T-helper 1 cell treated with Interleukin-12 subunit alpha and Interleukin-12 subunit beta and Interleukin-4 antibody, amounts not matched to agents 30 μg/mL and 1 μg/mL, for 36 hours (primary cell): ENCODE data around the gene GPATCH8.
"Not testable (repeated sequence)": the region's sequence is repeated elsewhere in the genome, so short reads cannot be mapped to it uniquely, and the experiment has no call there.

ENCODE experiments used
- H3K27ac Mint-ChIP-seq: one replicate; pipeline ENCODE4 v1.8.0; 2021; ENCODE audit warnings: mild to moderate bottlenecking, mixed read lengths
- H3K27me3 Mint-ChIP-seq: one replicate; pipeline ENCODE4 v1.8.0; 2021; ENCODE audit warnings: low read depth, mixed read lengths
- H3K36me3 Mint-ChIP-seq: one replicate; pipeline ENCODE4 v1.8.0; 2021; ENCODE audit warnings: low read depth, mixed read lengths
- H3K4me1 Mint-ChIP-seq: one replicate; pipeline ENCODE4 v1.8.0; 2021; ENCODE audit warnings: low read depth, mixed read lengths
- H3K4me3 Mint-ChIP-seq: one replicate; pipeline ENCODE4 v1.8.0; 2021; ENCODE audit warnings: mild to moderate bottlenecking, moderate library complexity, mixed read lengths
- H3K9me3 Mint-ChIP-seq: one replicate; pipeline ENCODE4 v1.8.0; 2021; ENCODE audit warnings: mixed read lengths

Gene GPATCH8

DNA sequence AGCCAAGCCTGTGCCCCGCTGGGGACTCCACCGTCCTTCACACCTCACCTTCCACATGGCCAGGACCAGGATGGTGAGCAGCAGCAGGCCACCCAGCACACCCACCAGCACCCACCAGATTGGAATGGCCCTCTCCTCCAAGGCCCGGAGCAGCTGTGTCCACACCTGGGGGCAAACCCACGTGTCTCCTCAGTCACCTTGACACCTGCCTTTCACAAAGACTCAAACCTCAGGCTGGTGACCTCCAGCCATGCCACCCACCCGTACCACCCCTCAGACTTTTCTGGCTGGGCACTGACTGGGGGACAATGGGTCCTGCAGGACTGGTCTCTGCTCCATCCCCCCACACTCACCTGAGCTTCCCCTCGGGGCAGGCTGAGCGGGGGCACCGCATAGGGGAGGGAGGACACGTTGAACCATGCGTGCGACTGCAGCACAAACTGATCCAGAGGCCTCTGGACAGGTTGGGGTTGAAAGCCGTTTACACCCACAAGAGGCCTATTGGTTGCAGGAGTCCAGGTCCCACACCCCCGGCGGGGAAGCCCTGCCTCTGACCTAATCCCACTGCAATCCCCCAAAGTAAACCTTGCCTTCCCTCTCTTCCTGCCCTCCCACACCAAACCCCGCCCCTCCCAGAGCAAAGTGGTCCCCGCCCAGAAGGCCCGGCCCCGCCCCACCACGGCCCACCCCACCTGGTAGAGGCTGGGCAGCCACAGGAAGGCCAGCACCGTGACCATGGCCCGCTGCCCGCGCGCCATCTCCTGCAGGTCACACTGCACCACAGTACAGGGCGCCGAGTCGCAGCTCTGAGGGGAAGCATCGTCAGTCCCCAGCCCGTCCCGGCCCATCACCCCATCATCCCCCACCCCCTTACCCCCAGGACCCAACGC, 128.7 kb downstream of the GPATCH8 start:
- Mint-ChIP-seq H3K27ac (no peak overlapping the region), H3K27me3 (peaks cover 10% of the 10 kb centered on the region), H3K4me3 (no peak overlapping the region), H3K36me3 (no peaks in the 10 kb centered on the region), H3K4me1 (peaks cover 3% of the 10 kb centered on the region), H3K9me3 (no peaks in the 10 kb centered on the region)

DNA sequence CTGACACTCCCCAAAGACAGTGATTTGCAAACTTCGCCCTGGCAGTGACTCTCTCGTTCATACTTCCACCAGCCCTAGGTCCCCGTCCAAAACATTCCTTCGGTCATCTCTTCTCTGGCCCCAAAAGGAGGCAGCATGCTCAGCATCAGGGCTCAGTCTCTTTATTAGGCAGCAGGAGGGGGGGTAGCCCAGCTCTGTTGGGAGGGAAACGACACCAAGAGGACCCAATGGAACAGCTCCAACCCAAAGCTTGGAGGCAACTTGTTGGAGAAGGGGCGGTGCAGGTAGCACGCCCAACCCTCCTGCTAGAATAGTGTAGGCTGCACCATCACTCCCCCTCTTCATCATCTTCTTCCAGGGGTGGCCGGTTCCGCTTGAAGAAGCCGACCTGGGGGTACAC, 131.2 kb downstream of the GPATCH8 start:
- H3K27me3 Mint-ChIP-seq: peaks cover 23% of the 10 kb centered on the region

DNA sequence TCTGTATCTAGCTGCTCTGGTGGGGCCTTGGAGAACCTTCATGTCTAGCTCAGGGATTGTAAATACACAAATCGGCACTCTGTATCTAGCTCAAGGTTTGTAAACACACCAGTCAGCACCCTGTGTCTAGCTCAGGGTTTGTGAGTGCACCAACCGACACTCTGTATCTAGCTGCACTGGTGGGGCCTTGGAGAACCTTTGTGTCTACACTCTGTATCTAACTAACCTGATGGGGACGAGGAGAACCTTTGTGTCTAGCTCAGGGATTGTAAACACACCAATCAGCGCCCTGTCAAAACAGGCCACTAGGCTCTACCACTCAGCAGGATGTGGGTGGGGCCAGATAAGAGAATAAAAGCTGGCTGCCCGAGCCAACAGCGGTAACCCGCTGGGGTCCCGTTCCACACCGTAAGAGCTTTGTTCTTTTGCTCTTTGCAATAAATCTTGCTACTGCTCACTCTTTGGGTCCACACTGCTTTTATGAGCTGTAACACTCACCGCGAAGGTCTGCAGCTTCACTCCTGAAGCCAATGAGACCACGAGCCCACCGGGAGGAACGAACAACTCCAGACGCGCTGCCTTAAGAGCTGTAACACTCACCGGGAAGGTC, 133.7 kb downstream of the GPATCH8 start:
- H3K4me3 Mint-ChIP-seq: peak overlapping the region; percentile 10
- not testable (repeated sequence) for H3K9me3 Mint-ChIP-seq, H3K27ac Mint-ChIP-seq, H3K36me3 Mint-ChIP-seq, H3K4me1 Mint-ChIP-seq
- H3K27me3 Mint-ChIP-seq: peaks cover 47% of the 10 kb centered on the region

More for the DNA sequence above, 131.2 kb downstream of the GPATCH8 start:
- Mint-ChIP-seq H3K27ac (no peak overlapping the region), H3K4me1 (peaks cover 6% of the 10 kb centered on the region), H3K9me3 (no peaks in the 10 kb centered on the region), H3K4me3 (no peak overlapping the region), H3K36me3 (no peaks in the 10 kb centered on the region)

DNA sequence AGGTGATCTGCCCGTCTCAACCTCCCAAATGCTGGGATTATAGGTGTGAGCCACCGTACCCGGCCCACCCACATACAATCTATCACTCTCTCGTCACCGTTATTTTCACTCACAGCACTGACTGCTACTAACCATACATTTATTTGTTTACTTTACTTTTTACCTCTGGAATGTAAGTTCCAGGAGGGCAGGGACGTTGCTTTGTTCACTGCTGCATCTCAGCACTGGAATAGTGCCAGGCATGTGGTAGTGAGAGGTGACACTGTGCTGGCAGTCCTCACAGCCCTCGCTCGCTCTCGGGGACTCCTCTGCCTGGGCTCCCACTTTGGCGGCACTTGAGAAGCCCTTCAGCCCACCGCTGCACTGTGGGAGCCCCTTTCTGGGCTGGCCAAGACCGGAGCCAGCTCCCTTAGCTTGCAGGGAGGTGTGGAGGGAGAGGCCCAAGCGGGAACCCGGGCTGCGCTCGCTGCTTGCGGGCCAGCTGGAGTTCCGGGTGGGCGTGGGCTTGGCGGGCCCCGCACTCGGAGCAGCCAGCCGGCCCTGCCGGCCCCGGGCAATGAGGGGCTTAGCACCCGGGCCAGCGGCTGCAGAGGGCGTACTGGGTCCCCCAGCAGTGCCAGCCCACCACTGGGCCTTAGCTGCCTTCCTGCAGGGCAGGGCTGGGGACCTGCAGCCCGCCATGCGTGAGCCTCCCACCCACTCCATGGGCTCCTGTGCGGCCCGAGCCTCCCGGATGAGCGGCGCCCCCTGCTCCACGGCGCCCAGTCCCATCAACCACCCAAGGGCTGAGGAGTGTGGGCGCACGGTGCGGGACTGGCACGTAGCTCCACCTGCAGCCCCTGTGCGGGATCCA, 134.6 kb downstream of the GPATCH8 start:
- not testable (repeated sequence) for H3K9me3 Mint-ChIP-seq, H3K36me3 Mint-ChIP-seq, H3K4me1 Mint-ChIP-seq, H3K27ac Mint-ChIP-seq, H3K4me3 Mint-ChIP-seq
- H3K27me3 Mint-ChIP-seq: peaks cover 54% of the 10 kb centered on the region

DNA sequence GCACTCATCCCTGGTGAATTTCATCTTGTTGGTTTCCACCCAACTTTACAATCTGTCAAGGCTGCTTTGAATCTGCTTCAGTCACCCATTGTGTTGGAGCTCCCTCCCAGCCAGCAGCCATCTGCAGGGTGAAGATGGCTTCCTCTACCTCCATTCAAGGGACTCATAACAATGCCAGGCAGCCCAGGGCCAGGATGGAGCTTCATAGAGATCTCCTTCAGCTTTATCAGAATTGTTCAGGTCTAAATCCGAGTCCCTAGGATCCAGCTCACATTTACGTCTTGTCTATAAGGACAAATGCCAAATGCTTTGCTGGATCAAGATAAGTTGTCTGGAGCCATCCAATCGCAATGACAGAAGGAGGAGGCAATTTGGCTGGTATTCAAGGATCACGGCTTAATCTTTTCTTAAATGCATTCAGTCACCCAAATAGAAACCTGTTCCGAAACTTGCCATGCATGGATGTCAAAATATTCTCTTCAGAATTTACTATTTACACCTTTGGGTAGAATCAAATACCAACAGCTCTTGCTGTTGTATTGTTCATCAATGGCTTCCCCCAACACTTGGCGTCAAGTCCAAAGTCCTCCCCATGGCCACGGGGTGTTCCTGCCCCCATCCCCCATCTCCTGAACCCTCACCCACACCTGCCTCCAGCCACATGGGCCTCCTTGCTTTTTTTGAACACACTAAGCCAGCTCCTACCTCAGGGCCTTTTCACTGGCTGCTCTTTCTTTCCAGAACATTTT, 135.8 kb downstream of the GPATCH8 start:
- H3K4me1 Mint-ChIP-seq: peaks cover 6% of the 10 kb centered on the region
- no peaks in the 10 kb centered on the region for H3K36me3 Mint-ChIP-seq
- no peak overlapping the region for H3K27ac Mint-ChIP-seq
- H3K4me3 Mint-ChIP-seq: no peak overlapping the region
- no peaks in the 10 kb centered on the region for H3K9me3 Mint-ChIP-seq
- peaks cover 54% of the 10 kb centered on the region for H3K27me3 Mint-ChIP-seq

DNA sequence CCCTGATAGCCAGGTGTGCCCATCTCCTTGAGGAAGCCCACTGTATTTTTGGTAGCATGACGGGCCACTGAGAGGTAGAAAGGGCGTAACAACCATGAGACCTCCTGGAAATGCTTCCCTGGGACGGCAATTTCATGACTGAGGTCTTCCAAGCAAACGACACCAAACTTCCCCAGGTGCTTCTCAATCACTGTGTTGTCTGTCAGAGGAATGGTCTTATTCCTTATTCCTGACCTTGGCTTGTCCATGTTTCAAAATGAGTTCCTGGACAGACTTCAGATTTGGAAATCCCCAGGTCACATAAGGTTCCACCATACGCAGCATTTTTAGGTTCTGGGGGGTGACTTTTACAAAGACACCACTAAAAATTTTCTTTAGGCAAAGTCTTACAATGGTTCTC, 138.2 kb downstream of the GPATCH8 start:
- not testable (repeated sequence) for H3K9me3 Mint-ChIP-seq, H3K4me3 Mint-ChIP-seq
- peaks cover 64% of the 10 kb centered on the region for H3K27me3 Mint-ChIP-seq

DNA sequence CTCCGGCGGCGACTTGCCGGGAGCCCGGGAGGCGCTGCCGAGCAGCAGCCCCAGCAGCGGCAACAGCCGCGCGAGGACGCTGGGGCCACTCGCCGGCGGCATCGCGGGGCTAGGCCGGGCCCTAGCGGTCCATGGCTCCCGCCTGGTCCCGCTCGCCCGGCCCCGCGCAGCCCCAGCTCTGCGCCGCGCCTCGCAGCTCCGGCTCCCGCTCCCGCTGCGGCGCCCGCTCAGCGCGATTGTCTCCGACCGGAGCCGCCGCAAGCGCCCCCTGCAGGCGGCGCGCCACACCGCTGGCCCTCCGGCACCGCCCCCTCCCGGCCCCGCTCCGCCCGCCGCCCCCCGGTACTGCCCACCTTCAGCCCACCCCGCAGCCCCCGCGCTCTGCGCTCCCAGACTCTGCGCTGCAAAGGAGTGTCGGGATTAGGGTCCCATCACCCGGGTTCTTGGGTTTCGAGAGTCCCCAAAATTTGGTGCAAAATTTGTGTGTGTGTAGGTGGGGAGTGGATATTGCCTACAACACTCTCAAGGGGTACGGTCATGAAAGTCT, 139.5 kb downstream of the GPATCH8 start, which contains the start of gene FAM171A2:
Gene FAM171A2, minus strand, starts transcription at position 241 of the 547 bp plus-strand sequence. Its CDS starts 139 bp downstream, at position 102.
- peaks cover 65% of the 10 kb centered on the region for H3K27me3 Mint-ChIP-seq
- peak within 1 kb of the TSS; percentile 74 for H3K4me3 Mint-ChIP-seq
- no peak within 1 kb of the TSS for H3K27ac Mint-ChIP-seq
- no peaks in the 10 kb centered on the region for H3K36me3 Mint-ChIP-seq
- H3K9me3 Mint-ChIP-seq: no peaks in the 10 kb centered on the region
- no peaks in the 10 kb centered on the region for H3K4me1 Mint-ChIP-seq

More for the DNA sequence above, 138.2 kb downstream of the GPATCH8 start:
- H3K4me1 Mint-ChIP-seq, H3K27ac Mint-ChIP-seq, H3K36me3 Mint-ChIP-seq: not testable (repeated sequence)

DNA sequence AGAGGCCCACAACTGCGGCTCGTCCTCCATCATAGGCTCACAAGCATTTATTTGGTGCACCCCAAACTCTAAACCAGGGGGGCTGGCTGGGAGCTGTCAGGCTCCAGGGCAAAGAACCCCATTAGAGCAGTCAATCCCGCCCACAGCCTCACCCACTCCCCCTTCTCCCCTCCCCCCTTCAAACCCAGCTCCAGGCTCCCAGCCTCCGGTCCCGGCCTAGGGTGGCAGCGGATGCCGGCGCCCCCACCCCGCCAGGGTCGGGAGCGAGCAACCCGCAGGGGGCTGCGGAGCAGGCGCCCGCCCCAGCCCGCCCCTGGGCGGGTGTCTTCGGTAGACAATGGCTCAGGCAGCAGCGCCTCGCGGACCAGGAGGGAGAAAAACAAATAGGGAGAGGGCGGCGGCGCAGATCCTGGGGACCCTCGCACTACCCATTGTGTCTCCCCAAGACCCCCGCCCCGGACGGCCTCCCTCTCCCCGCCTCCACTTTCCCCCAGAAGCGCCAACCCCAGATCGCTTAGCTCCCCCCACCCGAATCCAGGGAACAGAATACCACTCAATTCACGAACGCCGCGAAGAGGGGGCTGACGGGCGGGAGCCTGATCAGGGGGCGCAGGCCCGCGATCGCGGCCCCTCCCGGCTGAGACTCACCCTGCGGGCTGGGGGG, 140.1 kb downstream of the GPATCH8 start:
- H3K27me3 Mint-ChIP-seq: peaks cover 65% of the 10 kb centered on the region
- H3K4me1 Mint-ChIP-seq: no peaks in the 10 kb centered on the region
- H3K9me3 Mint-ChIP-seq: no peaks in the 10 kb centered on the region
- no peaks in the 10 kb centered on the region for H3K36me3 Mint-ChIP-seq
- H3K4me3 Mint-ChIP-seq: peak overlapping the region; percentile 74
- no peak overlapping the region for H3K27ac Mint-ChIP-seq

DNA sequence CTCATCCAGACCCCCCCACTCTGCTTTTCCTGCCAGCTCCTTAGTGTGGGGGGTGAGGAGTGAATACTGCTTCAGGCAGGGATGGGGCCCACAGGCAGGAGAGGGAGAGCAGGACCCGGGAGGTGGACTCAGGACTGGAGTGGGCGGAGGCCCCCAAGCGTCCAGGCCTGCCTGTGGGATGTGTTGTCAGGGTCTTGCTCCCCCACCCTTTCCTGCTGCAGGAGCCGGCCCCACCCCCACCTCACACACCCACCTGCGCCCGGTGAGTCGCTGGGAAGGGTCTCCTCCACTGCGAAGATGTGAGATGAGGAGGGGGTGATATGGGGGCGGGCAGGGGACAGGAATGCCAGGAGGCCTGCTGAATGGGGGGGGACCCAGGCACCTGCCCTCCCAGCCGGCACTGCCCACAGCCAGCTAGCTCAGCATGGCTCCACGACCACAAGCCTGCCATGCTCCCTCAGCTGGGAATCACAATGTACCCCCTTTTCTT, 140.7 kb downstream of the GPATCH8 start:
- no peaks in the 10 kb centered on the region for H3K4me1 Mint-ChIP-seq
- no peaks in the 10 kb centered on the region for H3K36me3 Mint-ChIP-seq
- peaks cover 60% of the 10 kb centered on the region for H3K27me3 Mint-ChIP-seq
- H3K27ac Mint-ChIP-seq: no peak overlapping the region
- H3K9me3 Mint-ChIP-seq: no peaks in the 10 kb centered on the region
- no peak overlapping the region for H3K4me3 Mint-ChIP-seq

DNA sequence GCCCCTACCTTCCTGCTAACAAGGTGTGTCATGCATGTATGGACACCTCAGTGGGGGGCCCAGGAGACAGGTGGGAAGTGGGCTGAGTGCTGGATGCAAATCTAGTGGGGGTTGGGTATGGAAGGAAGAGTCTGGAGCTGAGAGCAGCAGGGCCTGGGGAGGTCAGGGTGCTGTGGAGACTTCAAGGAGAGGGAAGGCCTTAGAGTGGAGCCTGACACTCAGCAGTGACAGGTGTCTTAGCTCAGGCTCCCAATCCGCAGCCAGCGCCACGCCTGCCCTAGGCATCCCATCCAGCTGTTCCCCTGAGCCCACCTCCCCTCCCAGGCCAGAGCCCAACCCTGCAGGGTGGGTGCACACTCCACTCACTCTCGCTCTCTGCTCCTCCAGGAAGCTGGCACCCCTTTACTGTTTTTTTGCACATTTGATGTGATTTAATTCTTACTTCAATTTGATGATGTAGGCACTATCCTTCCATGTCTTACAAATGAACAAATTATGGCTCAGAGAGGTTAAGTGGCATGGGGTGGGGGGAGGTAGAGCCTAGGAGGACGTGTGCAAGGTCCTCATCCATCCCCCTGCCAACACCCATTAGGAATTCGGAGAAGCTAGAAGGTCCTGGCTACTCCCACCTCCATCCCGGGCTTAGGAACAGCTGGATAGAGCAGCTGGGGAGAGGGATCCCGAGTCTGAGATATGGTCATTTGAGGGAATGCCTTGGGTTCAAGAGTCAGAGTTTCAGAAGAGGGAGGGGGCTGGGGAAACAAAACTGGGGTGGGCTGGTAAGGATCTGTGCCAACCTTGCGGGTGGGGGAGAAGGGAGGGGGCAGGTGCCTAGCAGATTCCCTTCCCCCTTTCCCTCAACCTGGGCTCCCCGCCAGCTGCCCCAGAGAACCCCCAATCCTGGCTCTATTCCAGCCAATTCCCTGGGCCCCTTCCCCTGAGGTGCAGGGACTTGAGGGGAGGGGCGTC, 141.6 kb downstream of the GPATCH8 start:
- H3K27me3 Mint-ChIP-seq: peaks cover 51% of the 10 kb centered on the region
- no peaks in the 10 kb centered on the region for H3K36me3 Mint-ChIP-seq
- H3K4me3 Mint-ChIP-seq: no peak overlapping the region

DNA sequence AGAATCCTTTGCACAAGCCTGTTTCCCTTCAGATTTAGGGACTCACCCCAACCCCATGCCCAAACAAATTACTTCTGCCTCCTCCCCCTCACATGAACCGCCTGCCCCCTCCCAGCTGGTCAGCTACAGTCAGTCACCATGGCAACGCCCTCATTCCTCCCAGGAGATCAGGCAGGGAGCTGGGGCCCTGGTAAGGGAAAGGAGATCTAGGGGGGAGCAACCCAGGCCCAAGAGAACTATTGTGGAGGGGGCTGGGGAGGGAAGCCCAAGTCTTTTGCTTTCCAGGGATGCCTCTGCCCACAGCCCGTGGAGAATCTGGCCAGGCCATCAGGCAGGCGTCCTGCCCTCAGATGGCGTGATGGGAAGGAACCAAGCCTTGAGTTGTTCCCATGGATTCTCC, 142.4 kb downstream of the GPATCH8 start:
- Mint-ChIP-seq H3K9me3 (no peaks in the 10 kb centered on the region), H3K27ac (no peak overlapping the region), H3K36me3 (no peaks in the 10 kb centered on the region), H3K4me1 (no peaks in the 10 kb centered on the region), H3K4me3 (no peak overlapping the region), H3K27me3 (peaks cover 44% of the 10 kb centered on the region)

More for the DNA sequence above, 141.6 kb downstream of the GPATCH8 start:
- Mint-ChIP-seq H3K27ac (no peak overlapping the region), H3K4me1 (no peaks in the 10 kb centered on the region), H3K9me3 (no peaks in the 10 kb centered on the region)

DNA sequence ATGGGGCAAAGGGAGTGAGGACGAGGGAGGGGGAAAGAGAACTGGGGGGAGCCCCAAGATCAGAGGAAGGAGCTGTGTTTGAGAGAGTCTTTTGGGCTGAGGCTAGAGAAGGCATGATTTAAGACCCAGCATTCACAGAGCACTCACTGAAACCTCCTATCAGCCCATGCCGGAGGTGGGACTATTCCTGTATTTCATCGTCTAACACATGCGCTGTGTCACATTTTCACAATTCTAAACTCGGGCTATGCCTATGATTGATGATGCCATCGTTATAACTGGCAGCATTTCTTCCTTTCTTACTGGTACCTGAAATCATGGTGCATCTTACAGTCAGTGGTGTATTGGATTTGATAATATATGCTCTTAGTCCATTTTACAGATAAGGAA, 143.1 kb downstream of the GPATCH8 start:
- Mint-ChIP-seq H3K36me3 (no peaks in the 10 kb centered on the region), H3K27me3 (peaks cover 44% of the 10 kb centered on the region), H3K27ac (no peak overlapping the region), H3K4me1 (no peaks in the 10 kb centered on the region), H3K9me3 (no peaks in the 10 kb centered on the region), H3K4me3 (no peak overlapping the region)
